GM12891 (cell line): ENCODE results near the gene CSRNP2.

Experiments
- PAX5 ChIP-seq: IDR thresholded peaks from 2 replicates; pipeline ENCODE4 v1.6.1; 2011; ENCODE audit warnings: low read length, moderate library complexity, mild to moderate bottlenecking; ENCODE audit not compliant: insufficient read depth, severe bottlenecking
- POLR2A ChIP-seq: IDR thresholded peaks from 2 replicates; pipeline ENCODE4 v1.6.1; 2011; ENCODE audit warnings: low read depth, low read length, control low read depth
- POLR2AphosphoS5 ChIP-seq: IDR thresholded peaks from 2 replicates; pipeline ENCODE4 v1.6.1; 2011; ENCODE audit warnings: low read depth, low read length, control low read depth
- POU2F2 ChIP-seq: IDR thresholded peaks from 2 replicates; pipeline ENCODE4 v1.6.1; 2011; ENCODE audit warnings: low read depth, mild to moderate bottlenecking, control low read depth, low read length, moderate library complexity
- SPI1 ChIP-seq: IDR thresholded peaks from 2 replicates; pipeline ENCODE4 v1.6.1; 2011; ENCODE audit warnings: low read depth, low read length, control low read depth
- TAF1 ChIP-seq: IDR thresholded peaks from 2 replicates; pipeline ENCODE4 v1.6.1; 2011; ENCODE audit warnings: low read depth, low read length, control low read depth

- TF ChIP-seq POLR2A (no peak), POLR2AphosphoS5 (no peak), SPI1 (no peak), TAF1 (no peak), PAX5 (no peak), POU2F2 (no peak)
Observed at GRCh38 chr12:51020448-51021182, 62.8 kb downstream of the CSRNP2 start.
